Measurements from ENCODE around the gene CYB561. TPM values are rescaled to one million over a fixed set of nuclear protein-coding genes. Genes with fewer than 3 reads are reported as not detected.

Gene CYB561
- total RNA-seq, 2 donors from 2014 or later = 76.9 to 170 TPM

- no peak for TF ChIP-seq POLR2A (IDR thresholded peaks at IDR 0.05)
- TF ChIP-seq POLR2AphosphoS5 (IDR thresholded peaks at IDR 0.05) = no peak
- TF ChIP-seq CTCF (IDR thresholded peaks at IDR 0.05) = no peak
- no peaks in the 10 kb centered on the region for H3K9me3 ChIP-seq
- no peaks in the 10 kb centered on the region for H3K4me1 ChIP-seq (replicated peaks)
- H3K27me3 ChIP-seq (replicated peaks; ENCODE audit: insufficient read depth) = no peaks in the 10 kb centered on the region
- intact Hi-C loops (cut with DNase I) = no loop called here
- DNase-seq (ENCODE audit: low spot score) = no peak
- no peak overlapping the region for H3K4me3 ChIP-seq
- H3K36me3 ChIP-seq = no peaks in the 10 kb centered on the region
- 95% methylated on average over 10 of the region's 16 CpGs for WGBS
- no peak overlapping the region for H3K27ac ChIP-seq
Observed at GRCh38 chr17:63483655-63484575, 37.8 kb upstream of the CYB561 start.

GRCh38 chr17:63483038-63483437, 36.9 kb upstream of the CYB561 start:
- Histone ChIP-seq H3K4me1 (replicated peaks) (no peaks in the 10 kb centered on the region), H3K9me3 (no peaks in the 10 kb centered on the region), H3K27me3 (replicated peaks; ENCODE audit: insufficient read depth) (no peaks in the 10 kb centered on the region), H3K36me3 (no peaks in the 10 kb centered on the region), H3K27ac (no peak overlapping the region), H3K4me3 (no peak overlapping the region)
- DNase-seq (ENCODE audit: low spot score) = no peak
- intact Hi-C loops (cut with DNase I) = no loop called here
- TF ChIP-seq POLR2AphosphoS5 (IDR thresholded peaks at IDR 0.05) (no peak), CTCF (IDR thresholded peaks at IDR 0.05) (no peak), POLR2A (IDR thresholded peaks at IDR 0.05) (no peak)
- WGBS = 88% methylated on average over 10 of the region's 10 CpGs

- Histone ChIP-seq H3K9me3 (no peaks in the 10 kb centered on the region), H3K4me3 (no peak overlapping the region), H3K27me3 (replicated peaks; ENCODE audit: insufficient read depth) (no peaks in the 10 kb centered on the region), H3K4me1 (replicated peaks) (peaks cover 5% of the 10 kb centered on the region), H3K36me3 (no peaks in the 10 kb centered on the region), H3K27ac (no peak overlapping the region)
- no peak for DNase-seq (ENCODE audit: low spot score)
- intact Hi-C loops (cut with DNase I) = no loop called here
- 94% methylated on average over 16 of the region's 16 CpGs for WGBS
- no peak for TF ChIP-seq POLR2AphosphoS5 (IDR thresholded peaks at IDR 0.05)
- TF ChIP-seq POLR2A (IDR thresholded peaks at IDR 0.05) = no peak
- no peak for TF ChIP-seq CTCF (IDR thresholded peaks at IDR 0.05)
Observed at GRCh38 chr17:63482509-63482908, 36.4 kb upstream of the CYB561 start.

- DNase-seq (ENCODE audit: low spot score) = no peak
- TF ChIP-seq POLR2A (IDR thresholded peaks at IDR 0.05) (no peak), POLR2AphosphoS5 (IDR thresholded peaks at IDR 0.05) (no peak), CTCF (IDR thresholded peaks at IDR 0.05) (no peak)
- Histone ChIP-seq H3K4me3 (no peak overlapping the region), H3K27ac (no peak overlapping the region), H3K36me3 (no peaks in the 10 kb centered on the region), H3K4me1 (replicated peaks) (peaks cover 6% of the 10 kb centered on the region), H3K9me3 (no peaks in the 10 kb centered on the region), H3K27me3 (replicated peaks; ENCODE audit: insufficient read depth) (no peaks in the 10 kb centered on the region)
- 85% methylated on average over 12 of the region's 16 CpGs for WGBS
- intact Hi-C loops (cut with DNase I) = no loop called here
Observed at GRCh38 chr17:63481488-63481870, 35.4 kb upstream of the CYB561 start.
